Measurements from ENCODE around the gene ARL4A. TPM values are rescaled to one million over a fixed set of nuclear protein-coding genes. Genes with fewer than 3 reads are reported as not detected.

Gene ARL4A
- total and polyA plus RNA-seq, 9 of the 15 experiments (the other 6 are each of a cell fraction or from before 2014, with no cell fraction given), result 118 to 688 (median 172) TPM

DNA sequence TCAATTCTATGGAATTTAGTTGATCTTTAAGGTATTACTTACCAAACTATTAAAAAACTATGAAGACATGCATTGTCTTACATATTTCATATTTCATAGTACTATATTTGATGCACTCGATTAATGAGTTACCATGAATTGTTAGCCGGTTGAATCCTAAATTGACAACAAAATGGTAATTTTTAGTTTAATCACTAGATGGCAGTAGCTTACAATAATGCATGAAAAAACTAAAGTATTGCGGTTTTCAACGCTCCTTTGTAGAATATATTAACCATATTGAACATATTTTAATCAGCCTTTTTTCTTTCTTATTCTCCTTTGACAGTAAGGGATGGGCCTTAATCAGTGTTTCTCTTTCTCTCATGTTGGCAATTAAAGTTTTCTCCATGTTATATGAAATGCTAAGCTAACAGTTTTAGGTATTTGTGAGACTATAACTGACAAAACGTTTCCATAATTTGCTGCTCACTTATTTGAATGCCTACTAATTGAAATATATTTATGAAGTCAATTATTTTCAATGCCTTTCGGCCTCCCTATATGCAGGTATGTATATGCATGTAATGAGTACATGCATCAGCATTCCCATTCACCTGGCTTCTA lies 48.5 kb upstream of the ARL4A start (continued):
- no peak for TF ChIP-seq STAT5B (CRISPR knock-in tag; IDR thresholded peaks at IDR 0.05)
- no peak for TF ChIP-seq KDM1A (IDR thresholded peaks at IDR 0.05)
- no peak for TF ChIP-seq ETS2 (tag; IDR thresholded peaks at IDR 0.05; ENCODE audit: borderline replicate concordance, poor library complexity, severe bottlenecking)
- TF ChIP-seq HMGXB4 (CRISPR knock-in tag; IDR thresholded peaks at IDR 0.05), result no peak
- no peak for TF ChIP-seq ZNF449 (CRISPR knock-in tag; IDR thresholded peaks at IDR 0.05)
- no peak for TF ChIP-seq IRF1 (CRISPR knock-in tag; IDR thresholded peaks at IDR 0.05; ENCODE audit: borderline replicate concordance)
- TF ChIP-seq RUNX1 (IDR thresholded peaks at IDR 0.05; ENCODE audit: low read depth), result no peak
- TF ChIP-seq FOXA1 (IDR thresholded peaks at IDR 0.05; ENCODE audit: borderline replicate concordance), result no peak
